Measurements from ENCODE around the gene DHRS7B. TPM values are rescaled to one million over a fixed set of nuclear protein-coding genes. Genes with fewer than 3 reads are reported as not detected.
A peak's percentile ranks its signal among the peaks of the same experiment; 100 is the strongest.

The DHRS7B gene
- total and polyA plus RNA-seq, 9 of the 15 experiments (the other 6 are each of a cell fraction or from before 2014, with no cell fraction given) = 8.0 to 30.7 (median 14.8) TPM

DNA sequence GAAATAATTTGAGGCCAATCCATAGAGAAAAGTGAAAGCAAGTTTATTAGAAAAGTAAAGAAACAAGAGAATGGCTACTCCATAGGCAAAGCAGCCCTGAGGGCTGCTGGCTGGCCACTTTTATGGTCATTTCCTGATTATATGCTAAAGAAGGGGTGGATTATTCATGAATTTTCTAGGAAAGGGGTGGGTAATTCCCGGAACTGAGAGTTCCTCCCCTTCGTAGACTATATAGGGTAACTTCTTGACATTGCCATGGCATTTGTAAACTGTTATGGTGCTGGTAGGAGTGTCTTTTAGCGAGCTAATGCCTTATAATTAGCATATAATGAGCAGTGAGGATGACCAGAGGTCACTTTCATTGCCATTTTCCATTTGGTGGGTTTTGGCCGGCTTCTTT lies 4.4 kb downstream of the DHRS7B start:
- TF ChIP-seq RFX1 (IDR thresholded peaks at IDR 0.05) (peak; percentile 62), SRF (CRISPR knock-in tag; IDR thresholded peaks at IDR 0.05) (peak; percentile 58 to 92; a peak in 3 of 4 replicates), STAT5A (IDR thresholded peaks at IDR 0.05; ENCODE audit: borderline replicate concordance, low read length) (peak; percentile 89), MIER1 (IDR thresholded peaks at IDR 0.05; ENCODE audit: low read depth) (no peak)
- no peak overlapping the region for H3K4me3 ChIP-seq
- H3K27me3 ChIP-seq (ENCODE audit: control insufficient read depth in 2 of 2, insufficient read depth in 2 of 2, low read length in 2 of 2) = no peaks in the 10 kb centered on the region
- no peaks in the 10 kb centered on the region for H3K36me3 ChIP-seq (ENCODE audit: control insufficient read depth, insufficient read depth, low read length)
- no peak overlapping the region for H2AFZ ChIP-seq (ENCODE audit: low read depth, low read length)
- no peaks in the 10 kb centered on the region for H3K9me1 ChIP-seq (ENCODE audit: control insufficient read depth, insufficient read depth, low read length)
- CTCF ChIA-PET (ENCODE audit: low intra/inter-chr PET ratio) = no interaction called here
- 0 out of 4 replicates have a peak overlapping the region, but pooled peaks of 1 of the 2 experiments have one; percentile 26 for H3K9ac ChIP-seq (ENCODE audit: insufficient read depth in 1 of 2, low read depth in 2 of 2, low read length in 2 of 2)
- DNase-seq (ENCODE audit: extremely low read depth in 1 of 4, low spot score in 3 of 4) = peak in 1 of 4 experiments; percentile 72
- ATAC-seq = no peak
- H4K20me1 ChIP-seq (replicated peaks; ENCODE audit: control insufficient read depth, insufficient read depth, low read length) = no peaks in the 10 kb centered on the region; the same call in 1 of the 2 replicates
- peaks cover 47% of the 10 kb centered on the region for H3K79me2 ChIP-seq (ENCODE audit: control insufficient read depth, insufficient read depth, low read length)
- peak overlapping the region; percentile 24; the same call in 1 of the 2 replicates for H3K4me2 ChIP-seq (ENCODE audit: insufficient read depth, low read length)
- peaks cover 7 to 13% of the 10 kb centered on the region in 2 experiments; a peak in 3 of 5 replicates for H3K4me1 ChIP-seq (replicated peaks in 1 of 2; ENCODE audit: control insufficient read depth in 2 of 2, insufficient read depth in 2 of 2, low read length in 2 of 2)
- 0% methylated on average over 4 of the region's 4 CpGs for WGBS (ENCODE audit: insufficient coverage, low coverage, missing lambda C conversion rate)
- FAIRE-seq = no peak
- H3K27ac ChIP-seq (ENCODE audit: extremely low read depth, low read depth, low read length) = peak overlapping the region; percentile 41; the same call in 1 of the 3 replicates
- intact Hi-C loops (cut with micrococcal nuclease) (no loop called here), in situ Hi-C loops (cut with MboI) (no loop called here)
- no TSS peak for BruUV-seq (replicated peaks)
- POLR2A ChIA-PET = no interaction called here
- H3K9me3 ChIP-seq (replicated peaks; ENCODE audit: control insufficient read depth, insufficient read depth, low read depth, low read length) = no peaks in the 10 kb centered on the region

DNA sequence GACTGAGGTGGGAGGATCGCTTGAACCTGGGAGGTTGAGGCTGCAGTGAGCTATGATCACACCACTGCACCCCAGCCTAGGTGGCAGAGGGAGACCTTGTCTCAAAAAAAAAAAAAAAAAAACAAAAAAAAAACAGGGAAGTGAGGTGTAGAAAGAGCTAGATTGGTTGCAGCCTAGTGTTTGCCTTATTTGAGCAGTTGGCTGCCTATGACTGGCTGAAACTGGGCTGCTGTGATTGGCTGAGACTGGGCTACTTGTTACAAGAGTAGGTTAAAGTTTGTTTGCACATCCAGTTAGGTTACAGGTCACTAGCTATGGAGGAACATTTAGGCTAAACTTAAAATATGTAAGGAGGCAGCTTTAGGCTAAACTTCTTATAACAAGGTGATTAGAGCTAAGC lies 5.7 kb downstream of the DHRS7B start:
- H3K4me3 ChIP-seq = no peak overlapping the region
- no peaks in the 10 kb centered on the region for H4K20me1 ChIP-seq (replicated peaks; ENCODE audit: control insufficient read depth, insufficient read depth, low read length)
- H3K27ac ChIP-seq (ENCODE audit: extremely low read depth, low read depth, low read length) = no peak overlapping the region
- peak; percentile 35; the same call in 1 of the 3 replicates for ATAC-seq
- no peak for DNase-seq (ENCODE audit: extremely low read depth in 1 of 4, low spot score in 3 of 4)
- ChIA-PET CTCF (ENCODE audit: low intra/inter-chr PET ratio) (no interaction called here), POLR2A (interaction anchor here (0.6 to 1.1 kb wide), 2 partner anchors 11 to 91 kb away, joined by 3 to 5 read pairs; no protein-coding TSS in a partner anchor)
- in situ Hi-C loops (cut with MboI) (no loop called here), intact Hi-C loops (cut with micrococcal nuclease) (no loop called here)
- no peaks in the 10 kb centered on the region for H3K9me1 ChIP-seq (ENCODE audit: control insufficient read depth, insufficient read depth, low read length)
- H2AFZ ChIP-seq (ENCODE audit: low read depth, low read length) = no peak overlapping the region
- H3K79me2 ChIP-seq (ENCODE audit: control insufficient read depth, insufficient read depth, low read length) = peaks cover 40% of the 10 kb centered on the region
- no peak for TF ChIP-seq ZBED1 (IDR thresholded peaks at IDR 0.05)
- 0 out of 2 replicates have a peak, but pooled peaks have one; percentile 36 for TF ChIP-seq ZNF384 (IDR thresholded peaks at IDR 0.05; ENCODE audit: low read depth, low read length)
- H3K4me2 ChIP-seq (ENCODE audit: insufficient read depth, low read length) = no peak overlapping the region
- no peaks in the 10 kb centered on the region for H3K27me3 ChIP-seq (ENCODE audit: control insufficient read depth in 2 of 2, insufficient read depth in 2 of 2, low read length in 2 of 2)
- no peaks in the 10 kb centered on the region for H3K36me3 ChIP-seq (ENCODE audit: control insufficient read depth, insufficient read depth, low read length)
- H3K4me1 ChIP-seq (replicated peaks in 1 of 2; ENCODE audit: control insufficient read depth in 2 of 2, insufficient read depth in 2 of 2, low read length in 2 of 2) = peaks cover 7 to 9% of the 10 kb centered on the region in 2 experiments; a peak in 3 of 5 replicates
- FAIRE-seq = no peak
- no peaks in the 10 kb centered on the region for H3K9me3 ChIP-seq (replicated peaks; ENCODE audit: control insufficient read depth, insufficient read depth, low read depth, low read length)
- BruUV-seq (replicated peaks) = no TSS peak
- 78% methylated on average over 1 of the region's 1 CpG for WGBS (ENCODE audit: insufficient coverage, low coverage, missing lambda C conversion rate)
- no peak overlapping the region for H3K9ac ChIP-seq (ENCODE audit: insufficient read depth in 1 of 2, low read depth in 2 of 2, low read length in 2 of 2)
